ENCODE data around the gene HIVEP3. TPM values are rescaled to one million over a fixed set of nuclear protein-coding genes. Genes with fewer than 3 reads are reported as not detected.

The HIVEP3 gene
- total RNA-seq, 4 donors from 2014 or later: 3.2 to 11.0 (median 4.2) TPM

- intact Hi-C loops (cut with DNase I): no loop called here
- TF ChIP-seq CTCF (IDR thresholded peaks at IDR 0.05) (no peak), POLR2A (IDR thresholded peaks at IDR 0.05) (no peak)
- H3K36me3 ChIP-seq: no peaks in the 10 kb centered on the region
- H3K4me1 ChIP-seq: no peaks in the 10 kb centered on the region
- no peak overlapping the region for H3K4me3 ChIP-seq
- no peaks in the 10 kb centered on the region for H3K27me3 ChIP-seq
- no peaks in the 10 kb centered on the region for H3K9me3 ChIP-seq
- no peak for DNase-seq
- no peak overlapping the region for H3K27ac ChIP-seq
- WGBS, 2 donors: 87 to 88% methylated on average over 5 to 8 of the region's 8 CpGs
Observed at GRCh38 chr1:41907446-41907845, 11.3 kb downstream of the HIVEP3 start.

GRCh38 chr1:41906943-41907342 lies 11.8 kb downstream of the HIVEP3 start:
- no peaks in the 10 kb centered on the region for H3K27me3 ChIP-seq
- no peaks in the 10 kb centered on the region for H3K9me3 ChIP-seq
- intact Hi-C loops (cut with DNase I): no loop called here
- WGBS, 2 donors: 54 to 66% methylated on average over 2 of the region's 2 CpGs
- H3K36me3 ChIP-seq: no peaks in the 10 kb centered on the region
- TF ChIP-seq POLR2A (IDR thresholded peaks at IDR 0.05): no peak
- TF ChIP-seq CTCF (IDR thresholded peaks at IDR 0.05): no peak
- no peak overlapping the region for H3K27ac ChIP-seq
- no peak for DNase-seq
- H3K4me3 ChIP-seq: no peak overlapping the region
- H3K4me1 ChIP-seq: no peaks in the 10 kb centered on the region

GRCh38 chr1:41905093-41905675 lies 13.5 kb downstream of the HIVEP3 start:
- no peak for DNase-seq
- H3K27ac ChIP-seq: no peak overlapping the region
- 86 to 100% methylated on average over 1 of the region's 1 CpG for WGBS, 2 donors
- no peaks in the 10 kb centered on the region for H3K27me3 ChIP-seq
- no peak overlapping the region for H3K4me3 ChIP-seq
- no peak for TF ChIP-seq POLR2A (IDR thresholded peaks at IDR 0.05)
- no peak for TF ChIP-seq CTCF (IDR thresholded peaks at IDR 0.05)
- no peaks in the 10 kb centered on the region for H3K9me3 ChIP-seq
- no peaks in the 10 kb centered on the region for H3K4me1 ChIP-seq
- no peaks in the 10 kb centered on the region for H3K36me3 ChIP-seq
- intact Hi-C loops (cut with DNase I): no loop called here

- no peak for DNase-seq
- no peaks in the 10 kb centered on the region for H3K27me3 ChIP-seq
- H3K4me3 ChIP-seq: no peak overlapping the region
- no peaks in the 10 kb centered on the region for H3K4me1 ChIP-seq
- H3K27ac ChIP-seq: no peak overlapping the region
- no peaks in the 10 kb centered on the region for H3K36me3 ChIP-seq
- no peaks in the 10 kb centered on the region for H3K9me3 ChIP-seq
- TF ChIP-seq CTCF (IDR thresholded peaks at IDR 0.05) (no peak), POLR2A (IDR thresholded peaks at IDR 0.05) (no peak)
- intact Hi-C loops (cut with DNase I): no loop called here
- 85 to 89% methylated on average over 9 of the region's 9 CpGs for WGBS, 2 donors
Observed at GRCh38 chr1:41902664-41903063, 16.1 kb downstream of the HIVEP3 start.

- no peak overlapping the region for H3K4me3 ChIP-seq
- intact Hi-C loops (cut with DNase I): no loop called here
- H3K9me3 ChIP-seq: no peaks in the 10 kb centered on the region
- no peaks in the 10 kb centered on the region for H3K36me3 ChIP-seq
- WGBS, 2 donors: 45 to 58% methylated on average over 2 to 3 of the region's 3 CpGs
- DNase-seq: no peak
- H3K27ac ChIP-seq: no peak overlapping the region
- no peaks in the 10 kb centered on the region for H3K4me1 ChIP-seq
- no peaks in the 10 kb centered on the region for H3K27me3 ChIP-seq
- TF ChIP-seq CTCF (IDR thresholded peaks at IDR 0.05) (no peak), POLR2A (IDR thresholded peaks at IDR 0.05) (no peak)
Observed at GRCh38 chr1:41902159-41902577, 16.6 kb downstream of the HIVEP3 start.

Measured in esophagus squamous epithelium (tissue), 5 donors.